MM.1S (cell line): ENCODE data around the gene CEP250.

Experiments used
- DNase-seq: peaks from one replicate; pipeline ENCODE4 v3.0.0-alpha.2; 2015
- H2AFZ ChIP-seq: fragments of 300-600 bp; sonication (generic); 2 replicates; pipeline ENCODE4 v1.6.0; 2016; ENCODE audit warnings: antibody characterized with exemption, low read length
- H3F3A ChIP-seq: fragments of 300-600 bp; sonication (generic); 2 replicates; pipeline ENCODE4 v1.6.1; 2016; ENCODE audit warnings: mild to moderate bottlenecking, antibody characterized with exemption, low read length, moderate library complexity, mixed read lengths; ENCODE audit not compliant: insufficient read depth
- H3K27ac ChIP-seq: fragments of 300-600 bp; sonication (generic); 2 replicates; pipeline ENCODE4 v1.5.1; 2016; ENCODE audit warnings: mild to moderate bottlenecking, low read length
- H3K27me3 ChIP-seq: fragments of 300-600 bp; sonication (generic); replicated peaks from 2 replicates; pipeline ENCODE4 v1.6.0; 2016; ENCODE audit warnings: low read length; ENCODE audit not compliant: insufficient read depth
- H3K36me3 ChIP-seq: fragments of 300-600 bp; sonication (generic); replicated peaks from 2 replicates; pipeline ENCODE4 v1.6.1; 2016; ENCODE audit warnings: mild to moderate bottlenecking, low read length, mixed read lengths; ENCODE audit not compliant: insufficient read depth
- H3K4me1 ChIP-seq: fragments of 300-600 bp; sonication (generic); 2 replicates; pipeline ENCODE4 v1.6.1; 2016; ENCODE audit warnings: low read length, mixed read lengths
- H3K4me2 ChIP-seq: fragments of 300-600 bp; sonication (generic); 2 replicates; pipeline ENCODE4 v1.6.0; 2016; ENCODE audit warnings: low read depth, low read length
- H3K4me3 ChIP-seq: fragments of 300-600 bp; sonication (generic); 2 replicates; pipeline ENCODE4 v1.5.1; 2016; ENCODE audit warnings: low read length, mixed read lengths
- H3K79me2 ChIP-seq: fragments of 300-600 bp; sonication (generic); 2 replicates; pipeline ENCODE4 v1.6.1; 2016; ENCODE audit warnings: mixed run types, low read length, mixed read lengths
- H3K9ac ChIP-seq: fragments of 300-600 bp; sonication (generic); 2 replicates; pipeline ENCODE4 v1.6.1; 2016; ENCODE audit warnings: low read length, mixed read lengths
- H3K9me2 ChIP-seq: fragments of 300-600 bp; sonication (generic); replicated peaks from 2 replicates; pipeline ENCODE4 v1.6.1; 2016; ENCODE audit warnings: mild to moderate bottlenecking, low read length, mixed read lengths; ENCODE audit not compliant: insufficient read depth
- H3K9me3 ChIP-seq: fragments of 300-600 bp; sonication (generic); replicated peaks from 2 replicates; pipeline ENCODE4 v1.6.1; 2016; ENCODE audit warnings: mild to moderate bottlenecking, low read length, mixed read lengths; ENCODE audit not compliant: insufficient read depth
- H4K20me1 ChIP-seq: fragments of 300-600 bp; sonication (generic); 2 replicates; pipeline ENCODE4 v1.6.1; 2016; ENCODE audit warnings: mild to moderate bottlenecking, low read length, moderate library complexity, mixed read lengths; ENCODE audit not compliant: insufficient read depth
- EZH2 ChIP-seq: fragments of 300-600 bp; sonication (generic); optimal IDR thresholded peaks from 2 replicates; pipeline ENCODE3; 2017; ENCODE audit warnings: low read depth, mild to moderate bottlenecking, antibody characterized with exemption, low read length, mixed read lengths
- EZH2phosphoT487 ChIP-seq: fragments of 300-600 bp; sonication (generic); IDR thresholded peaks from 2 replicates; pipeline ENCODE4 v1.6.1; 2018; ENCODE audit warnings: antibody characterized with exemption, low read length
- TF ChIP-seq, protein P1 (sequence below): fragments of 300-600 bp; sonication (generic); IDR thresholded peaks from 2 replicates; pipeline ENCODE4 v1.5.1; 2016; ENCODE audit warnings: antibody characterized with exemption, low read length, mixed read lengths

Gene CEP250

DNA sequence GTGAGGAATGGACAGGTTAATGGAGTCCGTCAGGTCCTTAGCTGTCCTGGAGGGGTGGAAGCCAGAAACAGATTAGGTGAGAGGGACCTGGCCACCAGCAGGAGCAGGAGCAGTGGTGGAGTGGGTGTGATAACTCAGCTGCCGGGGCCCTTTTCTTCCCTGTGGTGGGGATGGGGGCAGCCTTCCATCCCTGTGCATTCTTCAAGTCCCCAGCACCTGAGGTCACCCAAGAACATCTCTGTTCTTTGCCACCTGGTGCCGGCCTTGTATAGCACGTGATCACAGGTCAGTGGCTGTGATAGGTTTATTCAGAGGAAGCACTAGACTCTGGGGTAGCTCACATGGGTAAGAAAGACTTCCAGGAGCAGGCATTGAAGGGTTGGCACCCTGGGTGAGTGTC is 103.1 kb downstream of the CEP250 start:
- DNase-seq: no peak
- Histone ChIP-seq H4K20me1 (no peaks in the 10 kb centered on the region), H2AFZ (no peak overlapping the region), H3K9me2 (no peaks in the 10 kb centered on the region), H3K27me3 (no peaks in the 10 kb centered on the region), H3K9me3 (no peaks in the 10 kb centered on the region), H3K9ac (no peak overlapping the region), H3K4me3 (no peak overlapping the region), H3K79me2 (no peaks in the 10 kb centered on the region), H3K27ac (no peak overlapping the region), H3K36me3 (no peaks in the 10 kb centered on the region), H3K4me1 (no peaks in the 10 kb centered on the region), H3F3A (no peaks in the 10 kb centered on the region), H3K4me2 (no peak overlapping the region)
- TF ChIP-seq EZH2 (no peak), EZH2phosphoT487 (no peak)
- TF ChIP-seq, protein P1, sequence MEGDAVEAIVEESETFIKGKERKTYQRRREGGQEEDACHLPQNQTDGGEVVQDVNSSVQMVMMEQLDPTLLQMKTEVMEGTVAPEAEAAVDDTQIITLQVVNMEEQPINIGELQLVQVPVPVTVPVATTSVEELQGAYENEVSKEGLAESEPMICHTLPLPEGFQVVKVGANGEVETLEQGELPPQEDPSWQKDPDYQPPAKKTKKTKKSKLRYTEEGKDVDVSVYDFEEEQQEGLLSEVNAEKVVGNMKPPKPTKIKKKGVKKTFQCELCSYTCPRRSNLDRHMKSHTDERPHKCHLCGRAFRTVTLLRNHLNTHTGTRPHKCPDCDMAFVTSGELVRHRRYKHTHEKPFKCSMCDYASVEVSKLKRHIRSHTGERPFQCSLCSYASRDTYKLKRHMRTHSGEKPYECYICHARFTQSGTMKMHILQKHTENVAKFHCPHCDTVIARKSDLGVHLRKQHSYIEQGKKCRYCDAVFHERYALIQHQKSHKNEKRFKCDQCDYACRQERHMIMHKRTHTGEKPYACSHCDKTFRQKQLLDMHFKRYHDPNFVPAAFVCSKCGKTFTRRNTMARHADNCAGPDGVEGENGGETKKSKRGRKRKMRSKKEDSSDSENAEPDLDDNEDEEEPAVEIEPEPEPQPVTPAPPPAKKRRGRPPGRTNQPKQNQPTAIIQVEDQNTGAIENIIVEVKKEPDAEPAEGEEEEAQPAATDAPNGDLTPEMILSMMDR: no peak

DNA sequence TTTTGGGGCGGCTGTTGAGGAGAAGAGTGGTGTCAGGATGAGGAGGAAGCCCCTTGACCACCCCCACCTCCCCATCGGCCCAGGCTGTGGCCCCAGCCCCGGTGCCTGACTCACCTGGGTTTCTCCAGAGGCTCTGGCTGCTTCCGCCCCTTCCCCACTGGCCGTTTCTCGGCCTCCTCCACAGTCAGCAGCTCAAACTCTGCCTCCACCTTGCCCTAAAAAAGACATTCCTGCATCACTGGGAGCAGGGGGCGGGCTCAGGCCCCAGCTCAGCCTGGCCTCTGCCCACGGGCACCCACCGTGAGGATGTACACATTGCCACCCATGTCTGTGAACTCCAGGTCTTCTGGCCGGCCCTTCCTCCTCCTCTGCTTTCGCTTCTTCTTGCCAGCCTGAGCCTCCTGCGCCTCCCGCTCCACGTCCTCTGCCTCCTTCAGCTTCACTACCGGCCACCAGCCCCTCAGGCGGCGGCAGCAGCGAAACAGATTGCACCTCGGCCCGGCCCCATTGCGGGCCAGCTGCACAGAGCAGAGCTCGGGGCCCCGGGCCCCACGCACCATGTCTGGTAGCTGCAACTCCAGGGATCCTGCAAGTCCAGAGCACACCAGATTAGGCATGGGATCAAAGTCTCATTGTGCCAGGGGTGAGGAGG is 103.8 kb downstream of the CEP250 start:
- no peaks in the 10 kb centered on the region for H3K36me3 ChIP-seq
- H3K4me3 ChIP-seq: no peak overlapping the region
- H2AFZ ChIP-seq: no peak overlapping the region
- no peaks in the 10 kb centered on the region for H3K27me3 ChIP-seq
- H3K79me2 ChIP-seq: no peaks in the 10 kb centered on the region
- H3F3A ChIP-seq: no peaks in the 10 kb centered on the region
- H3K9me3 ChIP-seq: no peaks in the 10 kb centered on the region
- H3K9me2 ChIP-seq: no peaks in the 10 kb centered on the region
- TF ChIP-seq, protein P1: no peak
- TF ChIP-seq EZH2 (no peak), EZH2phosphoT487 (no peak)
- no peak for DNase-seq
- H3K27ac ChIP-seq: no peak overlapping the region
- no peaks in the 10 kb centered on the region for H3K4me1 ChIP-seq
- H3K4me2 ChIP-seq: no peak overlapping the region
- H3K9ac ChIP-seq: no peak overlapping the region
- H4K20me1 ChIP-seq: no peaks in the 10 kb centered on the region

DNA sequence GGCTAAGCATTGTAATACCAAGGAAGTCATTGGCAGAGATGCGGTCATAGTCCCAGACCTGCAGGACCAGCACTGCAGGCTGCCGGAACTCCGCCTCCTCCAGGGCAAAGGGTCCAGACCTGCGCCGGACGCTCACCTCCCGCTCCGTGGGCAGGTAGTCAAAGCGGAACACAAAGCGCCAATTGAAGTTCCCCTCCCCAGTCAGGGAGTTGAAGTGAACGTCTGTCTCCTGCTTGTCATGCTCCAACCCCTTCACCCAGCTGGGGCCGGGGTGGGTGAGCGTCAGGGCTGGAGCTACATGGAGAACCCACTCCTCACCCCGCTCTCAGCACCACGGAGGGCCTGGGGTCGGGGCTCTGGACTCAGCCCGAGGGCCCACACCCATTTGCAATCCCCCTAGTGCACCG is 104.7 kb downstream of the CEP250 start:
- no peak overlapping the region for H3K4me2 ChIP-seq
- no peak overlapping the region for H3K9ac ChIP-seq
- no peaks in the 10 kb centered on the region for H4K20me1 ChIP-seq
- no peaks in the 10 kb centered on the region for H3K9me2 ChIP-seq
- H2AFZ ChIP-seq: no peak overlapping the region
- no peaks in the 10 kb centered on the region for H3K36me3 ChIP-seq
- no peaks in the 10 kb centered on the region for H3K4me1 ChIP-seq
- no peak for DNase-seq
- TF ChIP-seq, protein P1: no peak
- TF ChIP-seq EZH2: no peak
- no peak for TF ChIP-seq EZH2phosphoT487
- no peaks in the 10 kb centered on the region for H3K9me3 ChIP-seq
- H3F3A ChIP-seq: no peaks in the 10 kb centered on the region
- H3K27me3 ChIP-seq: no peaks in the 10 kb centered on the region
- no peaks in the 10 kb centered on the region for H3K79me2 ChIP-seq
- H3K27ac ChIP-seq: no peak overlapping the region
- no peak overlapping the region for H3K4me3 ChIP-seq
